Measurements from ENCODE around the gene B4GAT1. TPM values are rescaled to one million over a fixed set of nuclear protein-coding genes. Genes with fewer than 3 reads are reported as not detected.

The B4GAT1 gene
- total RNA-seq, 6 donors from 2014 or later: 15.7 to 48.9 (median 27.4) TPM

GRCh38 chr11:66329165-66329673, 18.2 kb downstream of the B4GAT1 start:
- no peaks in the 10 kb centered on the region for H3K9me3 ChIP-seq
- no peaks in the 10 kb centered on the region for H3K27me3 ChIP-seq
- 87 to 90% methylated on average over 3 of the region's 3 CpGs for WGBS, 2 donors
- H3K36me3 ChIP-seq: peaks cover 0 to 26% (median 9%) of the 10 kb centered on the region in 4 donors
- H3K4me1 ChIP-seq: peaks cover 25 to 32% (median 27%) of the 10 kb centered on the region in 4 donors
- no peak for ATAC-seq (ENCODE audit: low FRiP score in 2 of 2)
- H3K4me3 ChIP-seq: no peak overlapping the region
- no peak for TF ChIP-seq POLR2AphosphoS5 (IDR thresholded peaks at IDR 0.05)
- TF ChIP-seq EP300 (IDR thresholded peaks at IDR 0.05): no peak
- TF ChIP-seq POLR2A (IDR thresholded peaks at IDR 0.05): no peak
- TF ChIP-seq CTCF (IDR thresholded peaks at IDR 0.05): no peak
- DNase-seq: no peak
- peak overlapping the region in 2 of 4 donors; percentile 21 to 78 for H3K27ac ChIP-seq

GRCh38 chr11:66328302-66329144, 18.9 kb downstream of the B4GAT1 start:
- peak overlapping the region in 3 of 4 donors; percentile 9 to 78 (median 21) for H3K27ac ChIP-seq
- WGBS, 2 donors: 8 to 13% methylated on average over 11 to 18 of the region's 19 CpGs
- TF ChIP-seq EP300 (IDR thresholded peaks at IDR 0.05) (no peak), POLR2AphosphoS5 (IDR thresholded peaks at IDR 0.05) (peak; percentile 49 to 57), CTCF (IDR thresholded peaks at IDR 0.05) (peak; percentile 95 to 98 (median 96)), POLR2A (IDR thresholded peaks at IDR 0.05) (no peak)

GRCh38 chr11:66328031-66328301, 19.5 kb downstream of the B4GAT1 start:
- H3K9me3 ChIP-seq: no peaks in the 10 kb centered on the region
- peaks cover 25 to 32% (median 27%) of the 10 kb centered on the region in 4 donors for H3K4me1 ChIP-seq
- WGBS, 2 donors: 66% methylated on average over 3 of the region's 3 CpGs; no CpG with 5 or more reads in 1 of the 2 donors
- peak in 1 of 2 donors; percentile 52 for DNase-seq
- peak overlapping the region in 2 of 4 donors; percentile 9 to 21 for H3K27ac ChIP-seq
- H3K27me3 ChIP-seq: no peaks in the 10 kb centered on the region
- TF ChIP-seq CTCF (IDR thresholded peaks at IDR 0.05): no peak
- TF ChIP-seq EP300 (IDR thresholded peaks at IDR 0.05): no peak
- TF ChIP-seq POLR2AphosphoS5 (IDR thresholded peaks at IDR 0.05): no peak
- TF ChIP-seq POLR2A (IDR thresholded peaks at IDR 0.05): no peak
- no peak overlapping the region for H3K4me3 ChIP-seq
- peaks cover 0 to 13% (median 3%) of the 10 kb centered on the region in 4 donors for H3K36me3 ChIP-seq
- peak in 1 of 2 donors; percentile 0 for ATAC-seq (ENCODE audit: low FRiP score in 2 of 2)

More at GRCh38 chr11:66328302-66329144, 18.9 kb downstream of the B4GAT1 start:
- Histone ChIP-seq H3K36me3 (peaks cover 0 to 19% (median 6%) of the 10 kb centered on the region in 4 donors), H3K9me3 (no peaks in the 10 kb centered on the region), H3K4me1 (peaks cover 25 to 32% (median 27%) of the 10 kb centered on the region in 4 donors), H3K4me3 (peak overlapping the region in 1 of 4 donors; percentile 3), H3K27me3 (no peaks in the 10 kb centered on the region)
- peak; percentile 82 to 86 for ATAC-seq (ENCODE audit: low FRiP score in 2 of 2)
- DNase-seq: peak; percentile 79 to 86

DNA sequence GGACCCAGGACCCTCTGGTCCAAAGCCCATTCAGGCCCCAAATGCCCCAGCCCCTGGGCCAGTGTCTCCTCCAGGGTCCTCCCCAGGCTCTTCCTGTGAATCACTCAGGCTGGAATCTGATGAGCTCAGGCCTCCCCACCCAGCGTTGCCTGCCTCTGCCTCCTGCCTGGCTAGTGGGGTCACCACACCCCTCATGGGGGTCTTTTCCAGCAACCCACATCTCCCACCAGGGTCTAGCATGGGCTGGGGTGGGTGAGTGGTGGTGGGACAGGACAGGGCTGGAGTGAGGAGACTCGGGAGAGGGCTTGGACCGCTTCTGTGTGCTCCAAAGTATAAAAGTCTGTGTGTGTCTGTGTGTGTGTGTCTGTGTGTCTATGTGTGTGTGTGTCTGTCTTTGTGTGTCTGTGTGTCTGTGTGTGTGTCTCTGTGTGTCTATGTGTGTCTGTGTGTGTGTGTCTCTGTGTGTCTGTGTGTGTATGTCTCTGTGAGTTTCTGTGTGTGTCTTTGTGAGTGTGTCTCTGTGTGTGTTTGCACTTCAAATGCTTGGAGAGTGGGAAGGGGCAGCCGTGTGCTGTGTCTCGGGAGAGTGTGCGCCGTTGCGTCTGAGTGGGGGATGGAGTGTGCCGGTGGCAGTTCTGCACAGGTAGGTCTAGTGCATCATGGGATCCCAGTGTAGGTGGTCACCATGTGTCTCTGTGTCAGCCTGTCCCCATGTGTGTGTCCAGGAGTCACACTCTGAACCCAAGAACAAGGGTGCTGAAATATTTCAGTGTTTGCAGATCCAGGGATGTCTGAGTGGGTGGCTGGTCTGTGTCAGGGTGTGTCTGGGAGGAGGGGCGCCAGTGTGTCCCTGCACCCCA, 20.0 kb downstream of the B4GAT1 start:
- no peak overlapping the region for H3K4me3 ChIP-seq
- peak in 1 of 2 donors; percentile 74 for ATAC-seq (ENCODE audit: low FRiP score in 2 of 2)
- H3K27me3 ChIP-seq: no peaks in the 10 kb centered on the region
- H3K9me3 ChIP-seq: no peaks in the 10 kb centered on the region
- WGBS, 2 donors: 85 to 86% methylated on average over 6 to 10 of the region's 10 CpGs
- H3K27ac ChIP-seq: peak overlapping the region; percentile 43 to 61 (median 51)
- peaks cover 25 to 32% (median 27%) of the 10 kb centered on the region in 4 donors for H3K4me1 ChIP-seq
- peaks cover 0 to 7% (median 1%) of the 10 kb centered on the region in 4 donors for H3K36me3 ChIP-seq
- peak in 1 of 2 donors; percentile 28 for DNase-seq
- no peak for TF ChIP-seq POLR2AphosphoS5 (IDR thresholded peaks at IDR 0.05)

Data from upper lobe of left lung (tissue), 6 donors.